Activated naive CD8-positive, alpha-beta T cell treated with anti-CD3 and anti-CD28 coated beads, Interleukin-2, amount 50 U/mL, for 24 hours (primary cell): ENCODE data around the gene VSTM4.

ENCODE experiments used
- ATAC-seq: fragments of 150-1000 bp; cut with Tn5 transposase; one replicate; pipeline ENCODE4 v1.10.0; 2021
- DNase-seq: peaks from one replicate; pipeline ENCODE4 v3.0.0; 2021
- H3K27ac Mint-ChIP-seq: one replicate; pipeline ENCODE4 v1.8.0; 2021; ENCODE audit warnings: mild to moderate bottlenecking, mixed read lengths
- H3K27me3 Mint-ChIP-seq: one replicate; pipeline ENCODE4 v1.8.0; 2021; ENCODE audit warnings: mixed read lengths
- H3K36me3 Mint-ChIP-seq: one replicate; pipeline ENCODE4 v1.8.0; 2021; ENCODE audit warnings: low read depth, mixed read lengths
- H3K4me1 Mint-ChIP-seq: one replicate; pipeline ENCODE4 v1.8.0; 2021; ENCODE audit warnings: mixed read lengths
- H3K4me3 Mint-ChIP-seq: one replicate; pipeline ENCODE4 v1.8.0; 2021; ENCODE audit warnings: mild to moderate bottlenecking, moderate library complexity, mixed read lengths
- H3K9me3 Mint-ChIP-seq: one replicate; pipeline ENCODE4 v1.8.0; 2021; ENCODE audit warnings: mixed read lengths

VSTM4 gene, protein sequence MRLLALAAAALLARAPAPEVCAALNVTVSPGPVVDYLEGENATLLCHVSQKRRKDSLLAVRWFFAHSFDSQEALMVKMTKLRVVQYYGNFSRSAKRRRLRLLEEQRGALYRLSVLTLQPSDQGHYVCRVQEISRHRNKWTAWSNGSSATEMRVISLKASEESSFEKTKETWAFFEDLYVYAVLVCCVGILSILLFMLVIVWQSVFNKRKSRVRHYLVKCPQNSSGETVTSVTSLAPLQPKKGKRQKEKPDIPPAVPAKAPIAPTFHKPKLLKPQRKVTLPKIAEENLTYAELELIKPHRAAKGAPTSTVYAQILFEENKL

DNA sequence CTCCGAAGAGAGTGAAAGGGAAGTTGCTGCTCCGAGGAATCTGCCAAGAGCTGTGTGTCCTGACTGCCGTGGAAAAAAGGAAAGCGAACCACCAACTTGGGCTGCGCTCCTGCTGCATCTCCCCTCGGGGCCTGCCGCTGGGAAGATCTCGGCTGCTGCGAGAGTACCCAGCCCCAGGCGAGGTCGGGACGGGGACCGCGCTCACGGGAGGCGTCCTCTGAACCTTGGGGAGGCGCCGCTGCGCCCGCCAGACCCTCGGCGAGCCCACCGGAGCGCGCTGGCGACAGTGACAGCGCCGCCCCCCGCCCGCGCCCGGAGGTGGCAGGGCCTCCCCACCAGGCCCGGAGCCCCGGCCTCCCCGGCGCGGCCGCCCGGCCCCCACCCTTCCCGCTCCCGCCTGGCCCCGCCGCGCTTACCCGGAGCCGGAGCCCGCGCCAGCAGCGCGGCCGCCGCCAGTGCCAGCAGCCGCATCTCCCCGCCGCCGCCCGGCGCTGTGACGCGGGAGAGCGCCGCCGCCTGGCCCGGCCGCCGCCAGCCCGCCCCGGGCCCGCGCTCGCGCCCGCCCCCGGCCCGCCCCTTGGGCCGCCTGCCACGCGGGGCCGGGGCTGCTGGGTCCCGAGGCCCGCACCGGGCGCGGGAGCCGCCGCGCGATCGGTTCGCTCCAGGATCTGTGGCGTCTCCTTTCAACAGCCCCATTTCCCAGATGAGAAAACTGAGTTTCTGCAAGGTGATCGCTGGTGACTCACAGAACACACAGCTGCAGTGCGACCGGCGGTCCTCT lies at the start of gene VSTM4:
VSTM4 (minus strand) TSS at position 508 of the 781 bp plus-strand sequence; CDS start at position 471, 37 bp downstream.
- Mint-ChIP-seq H3K36me3 (no peaks in the 10 kb centered on the region), H3K27ac (no peak within 1 kb of the TSS), H3K4me3 (peak within 1 kb of the TSS; percentile 46), H3K27me3 (peaks cover 27% of the 10 kb centered on the region), H3K4me1 (peaks cover 5% of the 10 kb centered on the region), H3K9me3 (no peaks in the 10 kb centered on the region)
- ATAC-seq (peak; percentile 35), DNase-seq (no peak)

DNA sequence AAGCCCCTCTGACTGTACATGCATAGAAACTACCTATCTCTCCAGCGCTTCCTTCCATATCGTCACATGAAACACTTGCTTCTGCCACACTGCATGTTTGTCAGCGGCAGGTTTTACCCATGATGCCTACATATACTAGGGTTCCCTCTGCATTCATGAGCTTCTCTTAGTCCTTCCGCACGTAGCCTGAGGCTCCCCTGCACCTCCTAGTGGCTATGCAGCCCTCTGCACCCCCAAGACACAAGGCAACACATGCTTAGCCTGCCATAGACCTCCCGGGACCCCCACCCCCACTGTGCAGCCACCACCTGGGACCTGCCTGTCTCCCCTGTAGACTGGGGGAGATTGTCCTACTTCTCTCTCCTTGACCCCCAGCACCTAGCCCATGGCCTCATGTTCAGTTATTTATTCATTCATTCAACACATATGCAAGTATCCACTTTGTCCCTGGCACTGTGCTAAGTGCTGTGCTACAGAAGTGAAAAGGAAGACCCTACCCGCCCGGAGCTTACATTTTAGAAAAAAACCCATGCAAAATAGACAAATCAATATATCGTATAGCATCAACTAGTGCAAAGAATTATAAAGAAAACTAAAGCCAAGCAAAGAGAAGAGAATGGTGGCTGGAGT lies 49.4 kb upstream of the VSTM4 start:
- no peaks in the 10 kb centered on the region for H3K27me3 Mint-ChIP-seq
- H3K27ac Mint-ChIP-seq, result peak overlapping the region; percentile 8
- ATAC-seq (peak; percentile 75), DNase-seq (peak; percentile 44)
- no peak overlapping the region for H3K4me3 Mint-ChIP-seq
- no peaks in the 10 kb centered on the region for H3K9me3 Mint-ChIP-seq
- peaks cover 14% of the 10 kb centered on the region for H3K4me1 Mint-ChIP-seq
- no peaks in the 10 kb centered on the region for H3K36me3 Mint-ChIP-seq

DNA sequence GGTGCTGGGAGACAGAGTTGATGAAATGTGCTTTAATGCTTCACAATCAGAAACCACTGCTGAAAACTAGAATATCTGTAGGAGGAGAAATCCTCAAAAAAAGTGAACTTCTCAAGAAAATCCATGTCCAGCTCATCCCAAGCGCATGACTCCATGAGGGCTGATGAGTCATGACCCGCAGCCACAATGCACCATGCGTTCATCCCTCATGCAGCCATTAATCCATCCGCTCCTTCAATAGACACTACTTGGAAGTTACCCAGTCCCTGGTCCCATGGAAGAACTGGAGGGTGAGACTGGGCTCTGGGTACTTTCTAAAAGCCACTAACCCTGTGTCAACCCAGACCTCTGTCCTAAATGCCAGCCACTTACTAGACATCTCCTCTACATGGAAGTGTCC lies 48.4 kb upstream of the VSTM4 start:
- Mint-ChIP-seq H3K27ac (peak overlapping the region; percentile 8), H3K9me3 (no peaks in the 10 kb centered on the region), H3K36me3 (no peaks in the 10 kb centered on the region), H3K4me1 (peaks cover 14% of the 10 kb centered on the region), H3K27me3 (no peaks in the 10 kb centered on the region), H3K4me3 (no peak overlapping the region)
- ATAC-seq (no peak), DNase-seq (no peak)

DNA sequence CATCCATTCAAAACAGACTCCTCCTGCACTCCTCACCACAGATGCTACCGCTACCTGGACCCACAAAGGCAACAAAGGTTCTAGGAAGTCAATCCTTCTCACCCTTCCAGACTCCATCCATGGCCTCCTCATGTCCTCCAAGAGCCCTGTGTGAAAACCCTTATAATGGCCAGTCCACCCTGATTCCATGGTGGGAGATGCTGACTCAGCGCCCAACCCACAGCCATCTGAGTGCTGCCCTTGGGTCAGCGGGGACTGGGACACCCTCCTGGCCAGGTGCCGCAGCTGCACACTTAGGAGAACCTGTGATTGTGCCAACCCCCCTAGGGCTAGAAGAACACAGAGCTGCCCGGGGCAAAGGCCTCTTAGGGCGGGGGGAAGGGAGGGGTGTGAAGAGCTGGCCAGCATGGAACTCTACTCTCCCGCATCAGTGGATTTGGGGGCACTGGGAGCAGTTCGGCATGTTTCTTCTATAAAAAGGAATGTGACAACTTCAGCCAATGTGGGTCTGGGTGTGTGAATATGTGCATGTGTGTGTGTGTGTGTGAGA lies 47.5 kb upstream of the VSTM4 start:
- ATAC-seq, result no peak
- Mint-ChIP-seq H3K27me3 (peaks cover 2% of the 10 kb centered on the region), H3K36me3 (no peaks in the 10 kb centered on the region), H3K4me1 (peaks cover 14% of the 10 kb centered on the region), H3K4me3 (no peak overlapping the region), H3K9me3 (no peaks in the 10 kb centered on the region), H3K27ac (no peak overlapping the region)
- no peak for DNase-seq

DNA sequence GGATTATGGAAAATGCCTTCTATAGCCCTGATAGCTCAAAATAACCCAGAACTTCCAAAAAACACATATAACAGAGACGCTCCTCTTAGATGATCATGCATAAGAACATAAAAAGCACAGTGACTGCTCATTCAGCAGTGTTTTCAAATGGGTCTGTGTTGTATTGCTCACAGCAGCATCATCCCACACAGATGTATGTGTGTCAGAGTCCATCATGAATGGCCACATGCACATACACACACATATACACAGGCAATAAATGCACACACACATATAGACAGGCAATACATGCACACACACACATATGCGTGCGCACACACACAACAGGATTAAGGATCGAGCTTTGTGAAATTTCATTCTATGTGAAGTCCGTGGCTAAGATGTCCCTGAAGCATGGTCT lies 46.7 kb upstream of the VSTM4 start:
- Mint-ChIP-seq H3K4me1 (peaks cover 17% of the 10 kb centered on the region), H3K27me3 (peaks cover 2% of the 10 kb centered on the region), H3K27ac (no peak overlapping the region), H3K9me3 (no peaks in the 10 kb centered on the region), H3K36me3 (no peaks in the 10 kb centered on the region), H3K4me3 (no peak overlapping the region)
- ATAC-seq, result no peak
- no peak for DNase-seq

DNA sequence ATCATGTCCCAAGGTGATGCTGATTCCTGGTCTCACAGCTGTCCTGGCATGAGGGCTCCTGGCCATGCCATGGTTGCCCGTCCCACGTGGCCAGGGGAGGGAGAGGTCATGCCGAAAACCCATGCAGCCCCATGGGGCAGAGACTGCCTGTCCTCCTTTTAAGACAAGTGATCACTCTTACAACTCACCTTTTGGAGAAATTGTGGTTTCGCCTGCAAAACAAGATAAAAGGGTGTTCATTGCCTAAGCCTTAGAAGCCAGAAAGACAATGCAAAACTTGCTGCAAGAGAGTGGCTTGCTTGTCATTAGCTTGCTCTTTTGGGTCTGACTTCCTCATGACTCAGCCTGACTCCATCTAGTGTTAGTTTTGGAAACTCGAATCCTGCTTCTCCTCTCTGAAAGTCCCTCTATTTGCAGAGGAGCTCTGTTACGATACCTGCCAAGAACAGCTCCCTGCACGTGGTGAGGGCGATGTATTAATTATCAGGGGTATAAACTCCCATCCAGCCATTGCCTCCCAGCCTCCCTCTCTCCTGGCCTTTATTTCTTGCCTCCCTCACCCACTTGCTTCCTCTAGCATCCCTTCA lies 46.2 kb upstream of the VSTM4 start:
- Mint-ChIP-seq H3K4me3 (no peak overlapping the region), H3K4me1 (peaks cover 18% of the 10 kb centered on the region), H3K27ac (no peak overlapping the region), H3K36me3 (no peaks in the 10 kb centered on the region), H3K27me3 (peaks cover 2% of the 10 kb centered on the region), H3K9me3 (no peaks in the 10 kb centered on the region)
- ATAC-seq (no peak), DNase-seq (no peak)

DNA sequence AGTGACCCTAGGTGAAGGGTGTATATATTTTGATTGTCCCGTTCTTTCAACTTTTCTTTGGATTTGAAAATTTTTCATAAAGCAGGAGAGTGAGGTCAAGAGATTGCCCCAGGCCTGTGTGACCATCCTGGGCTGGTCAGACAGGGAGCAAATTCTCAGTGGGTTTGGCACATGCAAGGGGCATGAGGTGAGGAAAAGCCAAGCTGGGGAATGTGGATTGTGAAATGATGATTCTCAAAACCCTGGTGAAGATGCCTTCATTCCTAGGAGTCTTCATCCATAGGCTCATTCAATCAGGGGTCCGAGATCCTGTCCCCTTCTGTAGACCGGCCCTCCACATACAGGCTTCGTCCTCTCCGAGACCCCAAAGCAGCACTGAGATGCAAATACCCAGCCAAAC lies 45.5 kb upstream of the VSTM4 start:
- no peak for DNase-seq
- Mint-ChIP-seq H3K4me3 (no peak overlapping the region), H3K36me3 (no peaks in the 10 kb centered on the region), H3K9me3 (no peaks in the 10 kb centered on the region), H3K27me3 (peaks cover 2% of the 10 kb centered on the region), H3K27ac (no peak overlapping the region), H3K4me1 (peaks cover 14% of the 10 kb centered on the region)
- no peak for ATAC-seq

DNA sequence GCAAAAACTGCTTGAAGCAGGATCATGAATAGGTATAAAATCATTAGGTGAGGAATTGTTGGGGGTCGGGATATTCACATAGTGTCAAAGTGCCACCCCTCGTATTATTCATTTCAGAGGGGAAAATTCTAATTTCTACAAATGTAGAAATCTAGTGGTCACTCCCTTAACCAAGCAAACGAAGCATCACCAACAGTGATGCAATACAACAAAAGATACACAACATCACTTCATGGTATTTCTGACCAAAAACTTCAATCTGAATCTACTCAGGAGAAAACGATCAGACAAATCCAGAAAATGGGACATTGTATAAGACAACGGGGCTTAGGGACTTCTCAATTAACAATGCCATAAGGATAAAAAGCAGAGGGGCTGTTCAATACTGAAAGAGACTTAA lies 44.8 kb upstream of the VSTM4 start:
- ATAC-seq, result no peak
- no peaks in the 10 kb centered on the region for H3K9me3 Mint-ChIP-seq
- no peaks in the 10 kb centered on the region for H3K36me3 Mint-ChIP-seq
- no peak overlapping the region for H3K4me3 Mint-ChIP-seq
- DNase-seq, result no peak
- peaks cover 2% of the 10 kb centered on the region for H3K27me3 Mint-ChIP-seq
- H3K27ac Mint-ChIP-seq, result no peak overlapping the region
- peaks cover 14% of the 10 kb centered on the region for H3K4me1 Mint-ChIP-seq

DNA sequence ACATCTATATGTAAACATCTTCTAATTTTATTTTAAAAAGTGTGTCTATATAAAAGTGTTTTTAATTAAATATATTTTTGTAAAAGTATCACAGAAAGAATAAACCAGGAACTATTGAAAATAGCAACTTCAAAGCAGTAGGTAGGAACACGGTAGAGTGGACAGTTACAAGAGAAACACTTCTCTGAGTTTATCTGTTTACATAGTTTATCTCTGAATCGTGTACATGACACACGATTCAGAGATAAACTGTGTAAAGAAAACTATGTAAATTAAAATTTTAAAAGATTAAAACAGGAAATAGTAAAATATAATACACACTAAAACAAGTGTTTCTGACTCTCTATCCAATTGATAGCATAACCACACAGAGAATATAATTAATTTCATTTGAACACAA lies 43.6 kb upstream of the VSTM4 start:
- H3K27me3 Mint-ChIP-seq, result peaks cover 2% of the 10 kb centered on the region
- H3K27ac Mint-ChIP-seq, result no peak overlapping the region
- H3K36me3 Mint-ChIP-seq, result no peaks in the 10 kb centered on the region
- H3K9me3 Mint-ChIP-seq, result no peaks in the 10 kb centered on the region
- no peak for DNase-seq
- ATAC-seq, result no peak
- peaks cover 5% of the 10 kb centered on the region for H3K4me1 Mint-ChIP-seq
- H3K4me3 Mint-ChIP-seq, result no peak overlapping the region

DNA sequence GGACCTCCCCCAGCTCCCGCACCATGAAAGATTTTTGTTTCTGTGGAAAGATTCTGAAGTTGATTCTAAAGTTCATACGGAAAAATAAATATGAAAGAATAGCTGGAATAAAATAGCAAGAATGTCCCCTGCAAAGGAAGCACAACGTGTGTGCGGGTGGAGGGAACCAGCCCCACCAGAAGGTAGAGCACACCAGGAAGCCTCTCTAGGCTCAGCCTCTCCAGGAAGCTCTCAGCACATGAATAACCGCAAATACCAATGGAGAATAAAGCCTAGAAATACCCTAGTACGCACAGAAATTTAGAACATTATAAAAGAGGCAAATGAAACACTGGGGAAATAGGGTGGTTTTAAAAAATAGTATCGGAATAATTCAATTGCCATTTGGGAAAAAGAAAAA lies 43.1 kb upstream of the VSTM4 start:
- Mint-ChIP-seq H3K4me3 (no peak overlapping the region), H3K9me3 (no peaks in the 10 kb centered on the region), H3K27me3 (peaks cover 2% of the 10 kb centered on the region), H3K4me1 (peaks cover 5% of the 10 kb centered on the region), H3K27ac (no peak overlapping the region), H3K36me3 (no peaks in the 10 kb centered on the region)
- ATAC-seq (no peak), DNase-seq (no peak)

DNA sequence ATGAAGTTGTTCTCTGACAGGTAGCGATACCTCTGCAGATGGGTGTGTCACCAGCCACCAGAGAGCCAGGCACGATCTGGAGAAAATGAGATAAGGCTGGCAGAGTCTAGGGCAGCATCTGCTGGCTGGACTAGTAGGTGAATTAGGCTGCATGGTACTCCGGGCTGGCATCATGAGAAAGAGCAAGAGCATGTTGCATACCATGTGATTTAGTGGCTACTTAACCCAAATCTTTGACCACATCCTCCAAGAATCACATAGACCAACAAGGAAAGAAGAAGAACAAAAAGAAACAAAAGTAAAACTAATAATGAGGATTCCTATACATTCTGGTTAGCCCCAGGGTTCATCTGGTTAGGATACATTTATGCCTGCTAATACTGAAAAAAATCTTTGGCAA lies 41.9 kb upstream of the VSTM4 start:
- Mint-ChIP-seq H3K9me3 (no peaks in the 10 kb centered on the region), H3K4me3 (no peak overlapping the region), H3K27me3 (peaks cover 2% of the 10 kb centered on the region), H3K36me3 (no peaks in the 10 kb centered on the region), H3K4me1 (peaks cover 5% of the 10 kb centered on the region), H3K27ac (no peak overlapping the region)
- ATAC-seq (no peak), DNase-seq (no peak)

DNA sequence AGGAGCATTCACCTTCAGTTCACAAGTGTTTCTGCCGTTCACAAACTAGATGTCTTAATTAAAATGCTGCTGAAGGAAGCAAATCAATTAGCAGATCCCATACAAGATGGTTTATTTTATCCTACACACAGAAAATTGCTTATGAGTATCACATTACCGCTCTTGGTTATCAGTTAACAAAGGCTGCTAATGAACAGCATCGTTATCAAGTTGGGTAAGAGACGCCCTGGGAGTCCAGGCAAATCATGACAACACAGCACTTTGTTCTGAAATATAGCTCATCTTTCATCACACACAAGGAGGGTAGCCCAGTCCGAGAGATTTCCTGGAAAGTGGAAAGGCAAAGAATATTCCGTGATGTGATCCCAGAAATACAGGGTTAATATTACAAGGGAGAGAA lies 39.3 kb upstream of the VSTM4 start:
- Mint-ChIP-seq H3K4me1 (peaks cover 5% of the 10 kb centered on the region), H3K27ac (no peak overlapping the region), H3K27me3 (peaks cover 2% of the 10 kb centered on the region), H3K4me3 (no peak overlapping the region), H3K9me3 (no peaks in the 10 kb centered on the region), H3K36me3 (no peaks in the 10 kb centered on the region)
- no peak for ATAC-seq
- no peak for DNase-seq

DNA sequence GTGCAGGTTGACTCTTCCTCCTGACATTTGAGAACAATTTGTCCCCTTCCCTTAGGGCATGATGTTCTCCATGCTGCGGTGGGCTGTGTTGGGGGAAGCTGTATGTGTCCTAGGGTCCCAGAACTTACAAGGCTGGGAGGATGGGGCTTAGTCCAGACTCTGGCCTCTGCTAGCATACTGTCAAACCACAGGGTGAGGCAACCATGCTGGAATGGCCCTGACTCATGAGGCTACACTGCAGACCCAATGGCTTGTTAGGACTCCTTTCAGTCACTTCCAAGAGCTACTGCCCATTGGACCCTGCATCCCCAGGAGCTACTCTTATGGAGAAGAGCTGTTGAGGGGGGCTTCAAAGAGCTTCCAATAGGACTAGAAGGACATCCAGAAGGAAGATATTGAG lies 38.6 kb upstream of the VSTM4 start:
- Mint-ChIP-seq H3K9me3 (no peaks in the 10 kb centered on the region), H3K4me3 (no peak overlapping the region), H3K27me3 (peaks cover 4% of the 10 kb centered on the region), H3K36me3 (no peaks in the 10 kb centered on the region), H3K4me1 (peaks cover 5% of the 10 kb centered on the region), H3K27ac (no peak overlapping the region)
- ATAC-seq (no peak), DNase-seq (no peak)

DNA sequence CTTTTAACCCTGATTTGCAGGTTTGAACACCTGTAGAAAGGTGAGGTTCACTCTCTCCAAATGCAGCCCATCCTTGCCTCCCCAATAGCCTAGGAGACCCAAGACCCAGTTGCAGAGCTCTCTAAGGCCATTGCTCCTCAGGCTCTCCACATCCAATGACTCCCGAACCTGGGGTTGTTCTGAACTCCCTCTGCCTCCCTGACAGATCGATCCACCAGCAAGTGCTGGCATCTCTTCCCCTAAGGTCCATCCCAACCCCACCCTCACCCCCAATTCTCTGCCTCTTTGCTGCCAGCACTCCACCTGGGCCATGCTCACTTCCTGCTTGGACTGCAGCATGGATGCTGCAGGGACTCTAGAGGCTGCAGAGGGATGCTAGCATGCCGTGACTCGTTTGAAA lies 37.8 kb upstream of the VSTM4 start:
- Mint-ChIP-seq H3K9me3 (peaks cover 5% of the 10 kb centered on the region), H3K4me3 (no peak overlapping the region), H3K27me3 (peaks cover 1% of the 10 kb centered on the region), H3K27ac (no peak overlapping the region), H3K36me3 (no peaks in the 10 kb centered on the region), H3K4me1 (peaks cover 5% of the 10 kb centered on the region)
- ATAC-seq, result no peak
- DNase-seq, result no peak
